Activated naive CD4-positive, alpha-beta T cell treated with anti-CD3 and anti-CD28 coated beads, Interleukin-2, amount 10 ng/mL, durations not matched to agents 7 days and 5 days (primary cell): ENCODE results near the gene PLEKHA6.

Source experiments
- CTCF ChIA-PET: fragments of 350-600 bp; sonication (Branson Sonifier 250); formaldehyde crosslinking; loops from one replicate; lab custom pipeline; 2021; ENCODE audit warnings: antibody characterized with exemption; lab: Charles Lee
- DNase-seq: peaks from one replicate; pipeline ENCODE4 v3.0.0-alpha.2; 2020
- H3K27ac Mint-ChIP-seq: one replicate; pipeline ENCODE4 v1.8.0; 2021; ENCODE audit warnings: mild to moderate bottlenecking, moderate library complexity, mixed read lengths
- H3K27me3 Mint-ChIP-seq: one replicate; pipeline ENCODE4 v1.8.0; 2021; ENCODE audit warnings: mild to moderate bottlenecking, mixed read lengths
- H3K36me3 Mint-ChIP-seq: one replicate; pipeline ENCODE4 v1.8.0; 2021; ENCODE audit warnings: mixed read lengths
- H3K4me1 Mint-ChIP-seq: one replicate; pipeline ENCODE4 v1.8.0; 2021; ENCODE audit warnings: mixed read lengths
- H3K4me3 Mint-ChIP-seq: one replicate; pipeline ENCODE4 v1.8.0; 2021; ENCODE audit warnings: mild to moderate bottlenecking, moderate library complexity, mixed read lengths
- H3K9me3 Mint-ChIP-seq: one replicate; pipeline ENCODE4 v1.8.0; 2021; ENCODE audit warnings: mixed read lengths

Gene PLEKHA6

GRCh38 chr1:204285436-204286305, 74.1 kb downstream of the PLEKHA6 start:
- peaks cover 61% of the 10 kb centered on the region for H3K27me3 Mint-ChIP-seq
- H3K4me1 Mint-ChIP-seq: peaks cover 23% of the 10 kb centered on the region
- H3K9me3 Mint-ChIP-seq: no peaks in the 10 kb centered on the region
- peak overlapping the region; percentile 18 for H3K4me3 Mint-ChIP-seq
- CTCF ChIA-PET: interaction anchor here (1.0 to 1.6 kb wide), 2 partner anchors 78 to 113 kb away, joined by 3 to 4 read pairs; no protein-coding TSS in a partner anchor
- no peak overlapping the region for H3K27ac Mint-ChIP-seq
- DNase-seq: no peak
- H3K36me3 Mint-ChIP-seq: no peaks in the 10 kb centered on the region

- Mint-ChIP-seq H3K27ac (no peak overlapping the region), H3K27me3 (peaks cover 65% of the 10 kb centered on the region), H3K9me3 (no peaks in the 10 kb centered on the region), H3K4me1 (peaks cover 23% of the 10 kb centered on the region), H3K36me3 (no peaks in the 10 kb centered on the region), H3K4me3 (no peak overlapping the region)
- no peak for DNase-seq
- CTCF ChIA-PET: interaction anchor here (1.0 kb wide), 1 partner anchor 113 kb away, joined by 3 read pairs; no protein-coding TSS in a partner anchor
Observed at GRCh38 chr1:204284929-204285328, 74.8 kb downstream of the PLEKHA6 start.

GRCh38 chr1:204283711-204284651, 75.7 kb downstream of the PLEKHA6 start:
- Mint-ChIP-seq H3K36me3 (no peaks in the 10 kb centered on the region), H3K27me3 (peaks cover 63% of the 10 kb centered on the region), H3K4me1 (peaks cover 23% of the 10 kb centered on the region), H3K4me3 (no peak overlapping the region), H3K9me3 (no peaks in the 10 kb centered on the region), H3K27ac (no peak overlapping the region)
- CTCF ChIA-PET: interaction anchor here (1.5 kb wide), 1 partner anchor 79 kb away, joined by 6 read pairs; no protein-coding TSS in a partner anchor
- no peak for DNase-seq

GRCh38 chr1:204282761-204283221, 76.9 kb downstream of the PLEKHA6 start:
- H3K36me3 Mint-ChIP-seq: no peaks in the 10 kb centered on the region
- H3K27ac Mint-ChIP-seq: no peak overlapping the region
- H3K9me3 Mint-ChIP-seq: no peaks in the 10 kb centered on the region
- CTCF ChIA-PET: interaction anchor here (0.8 to 1.5 kb wide), 2 partner anchors 24 to 80 kb away, joined by 3 to 6 read pairs; no protein-coding TSS in a partner anchor
- peaks cover 19% of the 10 kb centered on the region for H3K4me1 Mint-ChIP-seq
- DNase-seq: no peak
- no peak overlapping the region for H3K4me3 Mint-ChIP-seq
- H3K27me3 Mint-ChIP-seq: peaks cover 66% of the 10 kb centered on the region

GRCh38 chr1:204280099-204280961, 79.4 kb downstream of the PLEKHA6 start:
- Mint-ChIP-seq H3K36me3 (no peaks in the 10 kb centered on the region), H3K9me3 (no peaks in the 10 kb centered on the region), H3K4me1 (no peaks in the 10 kb centered on the region), H3K27me3 (peaks cover 73% of the 10 kb centered on the region), H3K27ac (no peak overlapping the region), H3K4me3 (no peak overlapping the region)
- CTCF ChIA-PET: interaction anchor here (2.4 kb wide), 1 partner anchor 22 kb away, joined by 7 read pairs; no protein-coding TSS in a partner anchor
- DNase-seq: no peak

GRCh38 chr1:204278958-204279357, 80.8 kb downstream of the PLEKHA6 start:
- no peak for DNase-seq
- Mint-ChIP-seq H3K4me3 (no peak overlapping the region), H3K27me3 (peaks cover 67% of the 10 kb centered on the region), H3K36me3 (no peaks in the 10 kb centered on the region), H3K4me1 (no peaks in the 10 kb centered on the region), H3K27ac (no peak overlapping the region), H3K9me3 (no peaks in the 10 kb centered on the region)
- CTCF ChIA-PET: interaction anchor here (2.4 kb wide), 1 partner anchor 20 kb away, joined by 7 read pairs; no protein-coding TSS in a partner anchor

GRCh38 chr1:204278251-204278650, 81.5 kb downstream of the PLEKHA6 start:
- Mint-ChIP-seq H3K4me1 (no peaks in the 10 kb centered on the region), H3K27me3 (peaks cover 60% of the 10 kb centered on the region), H3K36me3 (no peaks in the 10 kb centered on the region), H3K27ac (no peak overlapping the region), H3K4me3 (no peak overlapping the region), H3K9me3 (no peaks in the 10 kb centered on the region)
- CTCF ChIA-PET: interaction anchor here (2.4 kb wide), 1 partner anchor 20 kb away, joined by 7 read pairs; no protein-coding TSS in a partner anchor
- no peak for DNase-seq

GRCh38 chr1:204277563-204278219, 82.0 kb downstream of the PLEKHA6 start:
- Mint-ChIP-seq H3K4me3 (no peak overlapping the region), H3K36me3 (no peaks in the 10 kb centered on the region), H3K4me1 (no peaks in the 10 kb centered on the region), H3K27me3 (peaks cover 54% of the 10 kb centered on the region), H3K27ac (no peak overlapping the region), H3K9me3 (no peaks in the 10 kb centered on the region)
- CTCF ChIA-PET: interaction anchor here (0.5 to 2.4 kb wide), 3 partner anchors 19 to 151 kb away, joined by 3 to 7 read pairs (median 4); no protein-coding TSS in a partner anchor
- DNase-seq: no peak

- H3K27me3 Mint-ChIP-seq: peaks cover 39% of the 10 kb centered on the region
- DNase-seq: no peak
- H3K27ac Mint-ChIP-seq: no peak overlapping the region
- H3K4me1 Mint-ChIP-seq: no peaks in the 10 kb centered on the region
- CTCF ChIA-PET: interaction anchor here (0.7 kb wide), 1 partner anchor 531 kb away, joined by 3 read pairs; no protein-coding TSS in a partner anchor
- H3K36me3 Mint-ChIP-seq: no peaks in the 10 kb centered on the region
- no peaks in the 10 kb centered on the region for H3K9me3 Mint-ChIP-seq
- no peak overlapping the region for H3K4me3 Mint-ChIP-seq
Observed at GRCh38 chr1:204275695-204276370, 83.9 kb downstream of the PLEKHA6 start.

GRCh38 chr1:204274446-204274845, 85.3 kb downstream of the PLEKHA6 start:
- H3K27ac Mint-ChIP-seq: no peak overlapping the region
- DNase-seq: no peak
- no peaks in the 10 kb centered on the region for H3K9me3 Mint-ChIP-seq
- H3K4me3 Mint-ChIP-seq: no peak overlapping the region
- CTCF ChIA-PET: no interaction called here
- peaks cover 29% of the 10 kb centered on the region for H3K27me3 Mint-ChIP-seq
- no peaks in the 10 kb centered on the region for H3K36me3 Mint-ChIP-seq
- no peaks in the 10 kb centered on the region for H3K4me1 Mint-ChIP-seq

GRCh38 chr1:204272505-204272904, 87.2 kb downstream of the PLEKHA6 start:
- DNase-seq: no peak
- no peaks in the 10 kb centered on the region for H3K36me3 Mint-ChIP-seq
- H3K4me1 Mint-ChIP-seq: no peaks in the 10 kb centered on the region
- H3K4me3 Mint-ChIP-seq: no peak overlapping the region
- peaks cover 24% of the 10 kb centered on the region for H3K27me3 Mint-ChIP-seq
- H3K27ac Mint-ChIP-seq: no peak overlapping the region
- H3K9me3 Mint-ChIP-seq: no peaks in the 10 kb centered on the region
- CTCF ChIA-PET: no interaction called here

GRCh38 chr1:204271970-204272369, 87.8 kb downstream of the PLEKHA6 start:
- H3K9me3 Mint-ChIP-seq: no peaks in the 10 kb centered on the region
- no peak overlapping the region for H3K27ac Mint-ChIP-seq
- H3K27me3 Mint-ChIP-seq: peaks cover 26% of the 10 kb centered on the region
- no peaks in the 10 kb centered on the region for H3K4me1 Mint-ChIP-seq
- H3K36me3 Mint-ChIP-seq: no peaks in the 10 kb centered on the region
- CTCF ChIA-PET: no interaction called here
- H3K4me3 Mint-ChIP-seq: no peak overlapping the region
- no peak for DNase-seq
